Activated naive CD8-positive, alpha-beta T cell treated with anti-CD3 and anti-CD28 coated beads for 36 hours (primary cell): ENCODE results near the gene ANGPT4. TPM values are rescaled to one million over a fixed set of nuclear protein-coding genes. Genes with fewer than 3 reads are reported as not detected.

ENCODE experiments used
- DNase-seq: peaks from one replicate; pipeline ENCODE4 v3.0.0; 2021
- H3K27ac Mint-ChIP-seq: one replicate; pipeline ENCODE4 v1.8.0; 2022; ENCODE audit warnings: mild to moderate bottlenecking, moderate library complexity, mixed read lengths
- H3K27me3 Mint-ChIP-seq: one replicate; pipeline ENCODE4 v1.8.0; 2022; ENCODE audit warnings: mild to moderate bottlenecking, mixed read lengths
- H3K36me3 Mint-ChIP-seq: one replicate; pipeline ENCODE4 v1.8.0; 2021; ENCODE audit warnings: mild to moderate bottlenecking, mixed read lengths
- H3K4me1 Mint-ChIP-seq: one replicate; pipeline ENCODE4 v1.8.0; 2021; ENCODE audit warnings: mixed read lengths
- H3K4me3 Mint-ChIP-seq: one replicate; pipeline ENCODE4 v1.8.0; 2022; ENCODE audit warnings: mild to moderate bottlenecking, moderate library complexity, mixed read lengths
- H3K9me3 Mint-ChIP-seq: one replicate; pipeline ENCODE4 v1.8.0; 2022; ENCODE audit warnings: mixed read lengths
- total RNA-seq, 2 experiments: library from RNA; stranded (reverse); gene quantifications; one replicate each; pipeline ENCODE4 v1.2.3, GENCODE V29; 2021

The ANGPT4 gene
- total RNA-seq, 2 experiments from 2014 or later: not detected

DNA sequence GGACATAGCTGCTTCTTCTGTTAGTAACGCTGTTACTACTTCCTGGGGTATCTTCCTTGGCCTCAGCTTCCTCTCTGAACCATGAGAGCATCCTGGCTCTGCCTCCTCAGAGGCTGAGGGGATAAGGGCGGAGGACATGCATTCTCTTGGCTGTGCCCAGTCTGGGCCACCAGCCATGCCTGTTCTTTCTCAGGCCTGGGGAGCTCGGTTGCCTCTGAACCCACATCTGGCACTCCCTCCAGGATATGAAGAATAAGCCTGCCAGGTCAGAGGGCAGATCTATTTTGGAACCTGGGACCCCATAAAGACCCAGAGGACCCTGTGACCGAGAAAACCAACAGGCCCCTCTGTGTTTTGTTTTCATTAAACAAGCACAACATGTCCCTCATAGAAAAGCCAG, 6.6 kb upstream of the ANGPT4 start:
- Mint-ChIP-seq H3K4me3 (no peak overlapping the region), H3K27ac (no peak overlapping the region), H3K36me3 (no peaks in the 10 kb centered on the region), H3K4me1 (no peaks in the 10 kb centered on the region), H3K27me3 (no peaks in the 10 kb centered on the region), H3K9me3 (no peaks in the 10 kb centered on the region)
- DNase-seq: no peak

DNA sequence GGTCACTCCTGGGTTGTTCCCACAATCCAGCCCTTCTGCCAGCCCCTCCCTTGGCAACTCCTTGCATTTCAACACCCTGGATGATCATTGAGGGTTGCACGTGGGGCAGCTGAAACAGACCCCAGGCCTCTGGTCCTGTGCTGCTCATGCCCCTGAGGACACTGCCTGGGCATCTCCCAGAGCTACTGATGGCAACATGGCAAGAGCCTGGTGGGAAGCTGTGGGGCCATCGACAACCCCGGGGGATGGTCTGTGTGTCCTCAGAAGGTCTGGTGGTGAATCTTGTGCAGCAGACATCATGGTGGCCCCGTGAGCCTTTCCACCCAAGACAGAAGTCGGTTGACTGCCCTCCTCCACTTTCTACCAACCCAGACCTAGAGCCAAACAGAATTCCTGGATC, 4.9 kb upstream of the ANGPT4 start:
- DNase-seq: no peak
- no peaks in the 10 kb centered on the region for H3K27me3 Mint-ChIP-seq
- no peaks in the 10 kb centered on the region for H3K9me3 Mint-ChIP-seq
- H3K4me3 Mint-ChIP-seq: no peak overlapping the region
- H3K36me3 Mint-ChIP-seq: no peaks in the 10 kb centered on the region
- no peaks in the 10 kb centered on the region for H3K4me1 Mint-ChIP-seq
- H3K27ac Mint-ChIP-seq: no peak overlapping the region

DNA sequence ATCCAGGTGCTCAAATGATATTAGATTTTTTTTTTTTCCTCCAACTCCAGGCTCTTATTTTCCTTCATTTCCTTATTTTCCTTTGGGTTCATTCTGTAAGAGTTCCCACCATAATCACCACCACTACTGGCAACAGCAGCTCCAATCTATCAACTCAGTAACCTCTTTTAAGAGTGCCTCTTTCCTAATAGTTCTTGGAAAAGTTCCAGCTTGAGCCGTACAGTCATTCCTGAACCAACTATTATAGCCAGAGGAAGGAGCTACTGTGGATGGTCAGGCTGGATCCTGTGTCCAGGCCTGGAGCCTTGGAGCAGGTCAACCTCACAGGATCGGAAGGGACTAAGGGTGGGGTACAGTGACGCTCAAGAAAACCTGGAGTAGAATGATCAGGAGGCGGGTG, 4.2 kb upstream of the ANGPT4 start:
- Mint-ChIP-seq H3K4me3 (no peak overlapping the region), H3K9me3 (no peaks in the 10 kb centered on the region), H3K27ac (no peak overlapping the region)

DNA sequence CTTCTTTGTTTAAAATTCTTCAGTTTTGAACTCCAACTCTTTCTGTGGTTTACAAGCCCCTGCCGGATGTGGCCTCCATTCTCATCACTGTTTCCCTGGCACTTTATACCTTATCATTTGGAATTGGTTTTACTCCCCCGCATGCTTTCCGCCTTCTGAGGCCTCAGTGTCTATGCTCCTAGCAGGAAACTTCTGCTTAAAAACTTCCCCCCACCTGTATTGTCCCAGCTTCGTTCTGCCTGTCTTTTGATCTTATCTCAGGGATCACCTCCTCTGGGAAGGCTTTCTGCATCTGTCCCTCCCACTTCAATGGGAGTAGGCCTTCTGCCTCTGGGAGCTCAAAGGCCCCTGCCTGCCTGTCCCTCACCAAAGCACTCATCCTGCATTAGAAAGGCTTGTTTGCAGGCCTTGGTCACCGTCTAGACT, 3.4 kb upstream of the ANGPT4 start:
- Mint-ChIP-seq H3K27me3 (no peaks in the 10 kb centered on the region), H3K27ac (no peak overlapping the region), H3K9me3 (no peaks in the 10 kb centered on the region), H3K36me3 (no peaks in the 10 kb centered on the region), H3K4me1 (no peaks in the 10 kb centered on the region), H3K4me3 (no peak overlapping the region)
- DNase-seq: no peak

More for the DNA sequence above, 4.2 kb upstream of the ANGPT4 start:
- no peaks in the 10 kb centered on the region for H3K36me3 Mint-ChIP-seq
- no peak for DNase-seq
- H3K4me1 Mint-ChIP-seq: no peaks in the 10 kb centered on the region
- H3K27me3 Mint-ChIP-seq: no peaks in the 10 kb centered on the region

DNA sequence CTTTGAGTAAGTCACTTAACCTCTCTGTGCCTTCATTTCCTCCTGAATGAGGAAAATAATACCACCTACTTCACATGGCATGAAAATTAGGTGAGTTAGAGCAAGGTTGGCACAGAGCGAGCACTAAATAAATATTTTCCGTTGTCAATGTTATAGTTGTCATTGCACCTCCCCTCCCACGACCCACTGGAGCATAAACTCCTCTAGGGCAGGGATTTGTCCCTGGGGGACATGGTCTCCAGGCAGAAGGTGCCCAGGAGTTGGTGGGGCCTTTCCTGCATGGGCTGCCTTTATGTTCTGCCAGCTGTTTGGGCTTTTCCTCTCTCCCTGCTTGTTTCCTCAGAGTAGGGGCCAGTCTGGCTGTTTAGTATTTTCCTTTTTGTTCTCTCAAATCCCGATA, 1.3 kb upstream of the ANGPT4 start:
- Mint-ChIP-seq H3K27me3 (no peaks in the 10 kb centered on the region), H3K27ac (no peak overlapping the region), H3K36me3 (no peaks in the 10 kb centered on the region), H3K4me3 (no peak overlapping the region), H3K9me3 (no peaks in the 10 kb centered on the region), H3K4me1 (no peaks in the 10 kb centered on the region)
- DNase-seq: no peak

DNA sequence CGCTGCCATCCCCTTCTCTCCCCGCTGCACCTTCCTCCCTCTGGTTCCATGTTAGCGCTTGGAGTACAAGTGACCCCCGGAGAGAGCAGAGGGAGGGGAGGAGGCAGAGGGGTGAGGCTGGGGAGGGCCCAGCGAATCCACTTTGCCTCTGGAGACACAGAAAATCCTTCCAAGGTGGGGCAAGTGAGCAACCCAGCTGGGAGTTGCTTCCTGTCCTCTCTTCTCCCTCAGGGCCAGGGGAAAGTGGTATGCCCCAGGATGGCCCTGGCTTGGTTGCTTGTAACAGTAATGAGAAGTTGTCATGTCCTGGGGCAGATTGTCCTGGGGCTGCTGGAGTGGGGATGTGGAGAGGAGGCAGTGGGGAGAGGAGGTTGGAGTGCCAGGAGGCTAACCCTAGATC, 691 bp upstream of the ANGPT4 start:
- Mint-ChIP-seq H3K9me3 (no peaks in the 10 kb centered on the region), H3K36me3 (no peaks in the 10 kb centered on the region), H3K27ac (no peak overlapping the region), H3K27me3 (no peaks in the 10 kb centered on the region), H3K4me1 (no peaks in the 10 kb centered on the region), H3K4me3 (no peak overlapping the region)
- DNase-seq: no peak

DNA sequence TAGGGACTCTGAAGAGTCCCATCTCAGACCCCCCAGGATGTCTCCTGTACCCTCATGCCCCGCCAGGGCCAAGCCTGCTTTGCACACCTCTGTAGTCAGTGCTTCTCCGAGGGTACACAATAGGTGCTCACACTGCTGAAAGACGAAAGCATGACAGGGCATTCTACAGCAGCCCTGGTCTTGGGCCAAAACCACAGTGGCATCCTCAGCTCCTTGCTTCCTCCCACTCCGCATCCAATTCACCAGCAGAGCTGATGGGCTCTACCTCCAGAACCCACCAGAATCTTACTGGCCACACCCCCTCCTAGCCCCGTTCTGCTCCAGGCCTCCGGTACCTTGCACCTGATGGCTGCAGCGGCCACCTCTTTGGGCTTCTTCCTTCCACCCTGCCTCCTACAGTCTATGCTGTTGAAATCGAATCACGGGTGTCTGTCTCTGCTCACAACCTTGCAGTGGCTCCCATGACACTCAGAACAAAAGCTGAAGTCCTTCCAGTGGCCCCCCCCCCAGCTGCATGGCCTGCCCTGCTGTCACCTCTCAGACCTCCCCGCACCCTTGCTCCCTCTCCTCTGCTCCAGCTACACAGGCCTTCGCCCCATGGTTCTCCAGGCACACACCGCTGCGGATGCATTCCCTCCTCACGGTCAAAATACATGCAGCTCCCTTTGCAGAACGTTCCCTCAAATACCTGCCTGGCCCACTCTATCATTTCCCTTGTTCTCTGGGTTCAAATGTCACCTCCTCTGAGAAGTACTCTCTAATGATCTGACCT, 1.2 kb downstream of the ANGPT4 start:
- Mint-ChIP-seq H3K27ac (no peak overlapping the region), H3K4me3 (no peak overlapping the region)
- DNase-seq: no peak

DNA sequence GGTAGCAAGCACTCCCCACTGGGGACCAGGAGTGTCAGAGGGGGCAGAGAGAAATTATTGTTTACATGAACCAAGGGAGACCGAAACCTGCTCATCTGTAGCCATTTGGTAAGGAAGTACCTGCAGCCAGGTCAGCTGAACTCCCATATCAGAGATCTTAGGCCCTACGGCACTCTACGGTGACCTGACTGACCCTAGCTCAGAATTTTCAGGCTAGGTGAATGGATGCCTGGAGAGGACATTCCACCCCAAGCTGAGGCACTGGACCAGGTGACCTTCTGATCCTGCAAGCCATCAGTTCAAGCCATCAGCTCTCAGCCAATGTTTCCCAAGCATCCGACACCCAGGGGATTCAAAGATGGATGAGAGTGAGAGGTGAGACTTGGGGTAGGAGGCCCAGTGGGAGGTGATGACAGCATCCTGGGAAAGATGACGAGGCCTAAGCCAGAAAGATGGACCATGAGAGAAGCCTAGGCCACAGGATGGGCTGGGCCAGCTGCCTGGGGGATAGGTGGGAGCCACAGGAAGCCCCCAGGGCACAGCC, 2.8 kb downstream of the ANGPT4 start:
- H3K27ac Mint-ChIP-seq: no peak overlapping the region
- no peaks in the 10 kb centered on the region for H3K27me3 Mint-ChIP-seq
- no peaks in the 10 kb centered on the region for H3K4me1 Mint-ChIP-seq
- no peak overlapping the region for H3K4me3 Mint-ChIP-seq
- H3K9me3 Mint-ChIP-seq: no peaks in the 10 kb centered on the region
- H3K36me3 Mint-ChIP-seq: no peaks in the 10 kb centered on the region
- no peak for DNase-seq

More for the DNA sequence above, 1.2 kb downstream of the ANGPT4 start:
- Mint-ChIP-seq H3K36me3 (no peaks in the 10 kb centered on the region), H3K4me1 (no peaks in the 10 kb centered on the region), H3K27me3 (no peaks in the 10 kb centered on the region), H3K9me3 (no peaks in the 10 kb centered on the region)

DNA sequence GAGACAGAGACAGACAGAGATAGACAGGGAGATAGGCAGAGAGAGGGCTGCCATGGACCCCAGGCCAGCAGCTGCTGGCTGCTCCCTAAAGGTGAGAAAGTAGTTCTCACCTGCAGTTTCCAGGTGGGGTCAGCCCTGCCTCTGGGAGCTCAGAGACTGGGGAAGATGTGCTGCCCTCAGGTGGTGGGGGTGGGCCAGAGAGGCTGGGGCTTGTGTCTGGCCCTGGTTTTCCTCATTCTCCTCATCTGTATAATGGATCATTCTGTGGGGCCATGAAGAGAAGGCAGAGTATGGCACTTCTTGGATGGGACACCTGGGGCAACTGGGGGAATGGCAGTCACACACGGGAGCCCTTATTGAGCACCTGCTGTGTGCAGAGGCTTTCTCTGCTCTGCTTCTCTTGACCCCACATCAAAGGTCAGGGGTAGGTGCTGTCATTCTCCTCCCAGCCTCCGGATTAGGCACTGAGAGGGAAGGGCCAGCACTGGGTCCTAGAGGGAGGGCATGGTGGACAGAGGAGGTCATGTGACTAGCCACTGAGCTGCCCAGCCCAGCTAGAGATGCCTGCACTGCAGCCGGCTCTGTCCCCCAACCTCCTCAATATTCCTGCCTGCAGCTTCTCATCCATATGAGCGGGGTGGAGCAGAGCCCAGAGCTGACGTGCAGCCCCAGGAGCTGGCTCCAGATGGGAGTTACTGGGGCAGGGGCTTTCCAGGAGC, 4.1 kb downstream of the ANGPT4 start:
- DNase-seq: no peak
- Mint-ChIP-seq H3K4me1 (no peaks in the 10 kb centered on the region), H3K36me3 (no peaks in the 10 kb centered on the region), H3K4me3 (no peak overlapping the region), H3K27ac (no peak overlapping the region), H3K27me3 (no peaks in the 10 kb centered on the region), H3K9me3 (no peaks in the 10 kb centered on the region)

DNA sequence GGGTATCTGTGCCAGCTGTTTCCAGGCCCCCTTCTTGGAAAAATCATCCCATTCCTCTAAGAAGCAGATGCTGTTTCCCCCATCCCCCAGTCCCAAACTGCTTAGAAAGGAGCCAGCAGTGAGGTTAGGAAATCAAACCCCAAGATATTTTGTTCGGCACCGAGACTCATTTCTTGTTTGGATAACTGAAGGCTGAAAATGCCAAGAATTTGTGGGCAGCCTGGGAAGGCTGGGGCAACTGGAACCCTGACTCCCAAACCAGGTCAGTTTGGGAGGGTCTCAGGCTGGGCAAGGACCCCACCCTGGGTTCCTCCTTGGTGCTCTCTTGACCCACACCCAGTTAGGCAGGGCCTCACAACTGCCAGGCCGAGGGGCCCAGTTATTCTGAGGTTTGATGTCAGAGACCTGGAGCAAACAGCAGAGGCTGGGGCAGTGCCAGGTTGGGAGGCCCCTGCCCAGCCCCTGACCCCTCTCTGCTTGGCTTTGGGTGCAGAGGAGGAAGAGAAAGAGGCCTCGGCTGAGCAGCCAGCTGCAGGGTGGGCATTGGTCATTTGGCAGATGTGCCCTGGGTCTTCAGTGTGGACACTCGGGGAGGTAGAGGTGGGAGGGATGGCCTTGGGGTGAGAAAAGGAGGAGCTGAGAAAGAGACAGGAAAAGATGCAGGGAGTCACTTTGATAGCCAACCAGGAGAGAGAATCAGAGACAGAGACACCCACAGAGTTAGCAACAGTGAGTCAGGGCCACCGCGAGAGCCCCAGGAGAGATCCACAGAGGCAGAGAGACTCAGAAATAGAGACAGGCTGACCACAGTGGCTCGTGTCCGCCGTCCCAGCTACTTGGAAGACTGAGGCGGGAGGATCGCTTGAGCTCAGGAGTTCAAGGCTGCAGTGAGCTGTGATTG, 5.0 kb downstream of the ANGPT4 start:
- no peak for DNase-seq
- H3K27me3 Mint-ChIP-seq: no peaks in the 10 kb centered on the region
- no peak overlapping the region for H3K27ac Mint-ChIP-seq

DNA sequence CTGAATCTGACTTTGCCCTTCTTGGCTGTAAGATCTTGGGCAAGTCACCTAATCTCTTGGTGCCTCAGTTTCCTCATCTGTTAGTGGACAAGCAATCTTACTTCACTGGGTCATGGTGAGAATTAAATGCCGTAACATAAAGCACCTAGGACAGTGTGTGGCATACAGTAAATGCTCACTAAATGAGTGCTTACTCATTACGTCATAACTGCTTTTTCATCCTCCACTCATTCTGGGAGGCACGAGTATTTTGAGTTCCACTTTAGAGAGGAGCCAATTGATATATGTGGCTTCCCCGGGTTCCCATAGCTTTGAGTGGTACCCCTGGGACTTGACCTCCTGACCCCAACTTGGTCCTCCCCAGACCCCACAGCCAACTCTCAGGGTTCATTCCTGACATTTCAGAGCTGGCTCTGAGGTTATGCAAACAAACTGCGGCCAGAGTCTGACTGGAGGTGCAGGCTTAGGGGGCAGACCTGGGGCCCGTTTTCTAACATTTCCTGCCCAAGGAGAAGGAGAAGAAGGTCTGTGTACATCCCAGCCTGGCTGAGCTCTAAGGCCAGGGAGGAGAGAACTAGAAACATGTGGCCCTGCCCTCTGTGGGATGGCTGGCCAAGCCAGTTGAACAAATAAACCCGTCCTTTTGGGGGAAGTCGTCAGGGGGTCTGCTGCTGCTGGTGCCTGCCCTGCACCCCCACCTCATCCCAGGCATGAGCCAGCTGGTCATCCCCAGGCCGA, 5.8 kb downstream of the ANGPT4 start:
- H3K9me3 Mint-ChIP-seq: no peaks in the 10 kb centered on the region
- H3K4me1 Mint-ChIP-seq: no peaks in the 10 kb centered on the region
- no peak overlapping the region for H3K4me3 Mint-ChIP-seq
- no peaks in the 10 kb centered on the region for H3K27me3 Mint-ChIP-seq
- no peaks in the 10 kb centered on the region for H3K36me3 Mint-ChIP-seq
- DNase-seq: no peak
- no peak overlapping the region for H3K27ac Mint-ChIP-seq

More for the DNA sequence above, 5.0 kb downstream of the ANGPT4 start:
- H3K4me3 Mint-ChIP-seq: no peak overlapping the region
- no peaks in the 10 kb centered on the region for H3K9me3 Mint-ChIP-seq
- H3K4me1 Mint-ChIP-seq: no peaks in the 10 kb centered on the region
- no peaks in the 10 kb centered on the region for H3K36me3 Mint-ChIP-seq

DNA sequence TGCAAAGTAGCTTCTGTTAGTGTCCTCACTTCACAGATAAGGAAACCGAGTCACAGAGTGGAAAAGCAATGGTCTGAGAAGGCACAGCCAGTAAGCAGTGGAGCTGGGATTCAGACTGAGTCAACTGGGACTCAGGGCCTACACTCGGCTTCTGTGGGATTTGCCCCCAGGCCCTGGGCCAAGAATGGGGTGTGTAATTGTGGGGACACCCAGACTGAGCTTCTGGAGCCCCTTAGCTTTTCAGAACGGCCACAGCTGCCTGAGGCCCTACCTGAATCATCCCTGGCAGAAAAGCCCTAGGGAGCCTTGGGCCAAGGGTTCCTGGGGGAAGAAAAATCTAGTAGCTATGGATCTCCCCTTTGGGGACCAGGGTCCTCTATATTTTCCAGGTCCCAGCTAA, 6.5 kb downstream of the ANGPT4 start:
- H3K4me1 Mint-ChIP-seq: no peaks in the 10 kb centered on the region
- no peaks in the 10 kb centered on the region for H3K9me3 Mint-ChIP-seq
- no peaks in the 10 kb centered on the region for H3K36me3 Mint-ChIP-seq
- H3K27me3 Mint-ChIP-seq: no peaks in the 10 kb centered on the region
- H3K4me3 Mint-ChIP-seq: no peak overlapping the region
- DNase-seq: no peak
- H3K27ac Mint-ChIP-seq: no peak overlapping the region

DNA sequence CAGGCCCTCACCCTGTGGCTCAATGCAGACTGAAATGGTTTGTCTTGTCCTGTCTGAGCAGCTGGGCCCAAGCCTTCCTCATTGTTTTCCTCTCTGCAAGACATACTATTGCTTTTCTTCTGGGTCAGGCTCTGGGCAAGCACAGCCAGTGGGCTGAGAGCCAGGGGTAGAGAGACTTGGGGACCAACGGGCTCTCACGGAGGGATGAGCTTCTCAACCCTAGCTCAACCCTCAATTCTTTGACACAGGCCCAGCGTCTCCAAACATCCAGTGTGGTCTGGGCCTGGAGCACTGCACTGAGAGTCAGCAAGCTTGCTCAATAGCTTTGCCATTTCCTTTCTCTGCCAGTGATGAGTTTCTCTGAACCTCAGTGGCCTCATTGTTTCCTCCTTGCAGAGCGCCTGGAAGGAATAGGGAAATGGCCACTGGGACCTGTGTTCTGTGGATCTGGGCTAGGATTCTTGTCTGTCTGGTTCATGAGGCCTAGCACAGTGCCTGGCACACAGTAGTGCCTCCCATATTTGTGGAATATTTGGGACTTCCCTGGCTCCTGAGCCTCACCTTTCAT, 9.3 kb downstream of the ANGPT4 start:
- DNase-seq: no peak
- Mint-ChIP-seq H3K4me3 (no peak overlapping the region), H3K27me3 (no peaks in the 10 kb centered on the region), H3K36me3 (no peaks in the 10 kb centered on the region), H3K4me1 (no peaks in the 10 kb centered on the region), H3K27ac (no peak overlapping the region), H3K9me3 (no peaks in the 10 kb centered on the region)

DNA sequence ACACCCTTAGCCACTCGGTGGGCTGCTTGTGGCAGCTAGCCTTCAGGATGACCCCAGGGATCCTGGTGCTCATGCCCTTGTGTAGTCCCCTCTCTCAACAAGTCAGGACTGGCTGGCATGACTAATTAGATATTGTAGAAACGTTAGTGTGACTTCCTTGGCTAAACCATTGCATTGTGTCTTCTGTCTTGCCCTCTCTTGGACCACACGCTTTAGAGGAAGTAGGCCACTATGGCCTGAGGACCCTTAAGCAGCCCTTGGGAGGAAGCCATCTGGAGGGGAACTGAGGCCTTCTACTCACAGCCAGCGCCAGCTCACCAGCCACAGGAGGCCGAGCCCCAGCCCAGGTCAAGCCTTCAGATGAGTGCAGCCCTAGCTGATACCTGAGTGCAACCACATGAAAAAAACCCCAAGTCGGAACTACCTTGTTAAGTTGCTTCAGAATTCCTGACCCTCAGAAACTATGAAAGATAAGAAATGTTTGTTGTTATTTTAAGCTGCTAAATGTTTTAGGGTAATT, 10.1 kb downstream of the ANGPT4 start:
- Mint-ChIP-seq H3K4me3 (no peak overlapping the region), H3K36me3 (no peaks in the 10 kb centered on the region), H3K27ac (no peak overlapping the region), H3K4me1 (no peaks in the 10 kb centered on the region), H3K9me3 (no peaks in the 10 kb centered on the region), H3K27me3 (no peaks in the 10 kb centered on the region)
- no peak for DNase-seq
